Cortex of kidney (tissue), 1 donor: ENCODE results near the gene TAF1L.
"Not testable (repeated sequence)": the region's sequence is repeated elsewhere in the genome, so short reads cannot be mapped to it uniquely, and the experiment has no call there.

Experiments
- DNase-seq: peaks from one replicate; lab custom pipeline; 2025; lab: John Stamatoyannopoulos, UW

TAF1L gene

GRCh38 chr9:32635362-32635761 is at the start of gene TAF1L:
Gene TAF1L (minus strand): TSS chr9:32635669. CDS start chr9:32635579, 90 bp downstream.
- no peak for DNase-seq

- no peak for DNase-seq
These were observed 46.3 kb upstream of the TAF1L start for GRCh38 chr9:32681751-32682150.

- no peak for DNase-seq
These were observed 42.5 kb upstream of the TAF1L start for GRCh38 chr9:32677931-32678330.

- DNase-seq, result no peak
These were observed 37.0 kb upstream of the TAF1L start for GRCh38 chr9:32672469-32672868.

- no peak for DNase-seq
These were observed 35.9 kb upstream of the TAF1L start for GRCh38 chr9:32671333-32671732.

- no peak for DNase-seq
These were observed 29.6 kb upstream of the TAF1L start for GRCh38 chr9:32665101-32665500.

- no peak for DNase-seq
These were observed 28.3 kb upstream of the TAF1L start for GRCh38 chr9:32663741-32664140.

GRCh38 chr9:32647671-32648070 is 12.2 kb upstream of the TAF1L start:
- no peak for DNase-seq

GRCh38 chr9:32644698-32645097 is 9.2 kb upstream of the TAF1L start:
- no peak for DNase-seq

- DNase-seq, result not testable (repeated sequence)
These were observed 2.3 kb downstream of the TAF1L start for GRCh38 chr9:32633151-32633550.

GRCh38 chr9:32631991-32632390 is 3.5 kb downstream of the TAF1L start:
- DNase-seq, result no peak

GRCh38 chr9:32627394-32627954 is 8.0 kb downstream of the TAF1L start:
- no peak for DNase-seq

GRCh38 chr9:32625320-32625719 is 10.1 kb downstream of the TAF1L start:
- no peak for DNase-seq

GRCh38 chr9:32622948-32623347 is 12.5 kb downstream of the TAF1L start:
- DNase-seq, result no peak

- no peak for DNase-seq
These were observed 17.2 kb downstream of the TAF1L start for GRCh38 chr9:32618261-32618660.

- no peak for DNase-seq
These were observed 28.7 kb downstream of the TAF1L start for GRCh38 chr9:32606811-32607210.

GRCh38 chr9:32603914-32604852 is 31.3 kb downstream of the TAF1L start:
- DNase-seq, result no peak

- DNase-seq, result not testable (repeated sequence)
These were observed 36.4 kb downstream of the TAF1L start for GRCh38 chr9:32599021-32599420.

- DNase-seq, result no peak
These were observed 38.5 kb downstream of the TAF1L start for GRCh38 chr9:32596936-32597335.

- DNase-seq, result no peak
These were observed 39.2 kb downstream of the TAF1L start for GRCh38 chr9:32596096-32596865.

GRCh38 chr9:32590898-32591297 is 44.6 kb downstream of the TAF1L start:
- DNase-seq, result no peak

- DNase-seq, result no peak
These were observed 45.0 kb downstream of the TAF1L start for GRCh38 chr9:32590476-32590875.
